NAMALWA (cell line): ENCODE results near the gene SEMA3G.

Experiments used
- DNase-seq: peaks from one replicate; pipeline ENCODE4 v3.0.0-alpha.2; 2015; ENCODE audit warnings: low spot score

Gene SEMA3G

DNA sequence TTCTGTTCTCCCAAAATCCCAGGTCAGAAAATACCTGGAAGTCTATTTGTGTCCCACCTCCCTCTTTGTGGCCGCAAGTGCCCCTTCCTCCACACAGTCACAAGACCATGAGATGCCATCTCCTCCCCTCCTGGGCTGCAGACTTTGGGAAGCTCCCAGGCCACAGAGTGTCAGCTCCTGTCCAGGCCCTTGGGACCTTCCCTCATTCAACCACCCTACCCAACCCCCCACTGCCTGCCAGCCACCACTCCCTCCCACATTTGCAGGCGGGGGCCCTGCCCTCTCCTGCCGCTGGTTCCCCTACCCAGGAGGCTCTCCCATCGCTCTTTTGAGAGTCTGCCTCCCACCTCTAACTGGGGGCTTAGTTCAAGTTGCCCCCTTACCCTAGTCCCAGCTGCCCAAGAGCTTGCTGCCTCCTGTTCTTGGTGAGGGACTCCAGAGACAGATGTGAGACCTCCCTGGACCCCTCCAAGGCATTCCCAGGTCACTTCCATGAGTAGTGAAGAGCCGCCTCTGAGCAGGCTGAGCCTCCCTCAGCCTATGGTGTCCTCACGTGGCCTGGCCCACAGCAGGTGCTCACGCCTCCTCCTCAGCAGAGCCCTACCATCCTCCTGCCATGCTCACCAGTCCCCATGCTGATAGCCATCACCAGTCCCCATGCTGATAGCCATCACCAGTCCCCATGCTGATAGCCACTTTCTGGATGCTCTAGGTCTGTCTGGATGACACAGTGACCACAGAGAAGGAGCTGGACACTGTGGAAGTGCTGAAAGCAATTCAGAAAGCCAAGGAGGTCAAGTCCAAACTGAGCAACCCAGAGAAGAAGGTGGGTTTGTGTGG lies 34.4 kb upstream of the SEMA3G start:
- no peak for DNase-seq

GRCh38 chr3:52477796-52478095 lies 32.8 kb upstream of the SEMA3G start:
- no peak for DNase-seq

- no peak for DNase-seq
Observed at GRCh38 chr3:52477076-52477795, 32.3 kb upstream of the SEMA3G start.

DNA sequence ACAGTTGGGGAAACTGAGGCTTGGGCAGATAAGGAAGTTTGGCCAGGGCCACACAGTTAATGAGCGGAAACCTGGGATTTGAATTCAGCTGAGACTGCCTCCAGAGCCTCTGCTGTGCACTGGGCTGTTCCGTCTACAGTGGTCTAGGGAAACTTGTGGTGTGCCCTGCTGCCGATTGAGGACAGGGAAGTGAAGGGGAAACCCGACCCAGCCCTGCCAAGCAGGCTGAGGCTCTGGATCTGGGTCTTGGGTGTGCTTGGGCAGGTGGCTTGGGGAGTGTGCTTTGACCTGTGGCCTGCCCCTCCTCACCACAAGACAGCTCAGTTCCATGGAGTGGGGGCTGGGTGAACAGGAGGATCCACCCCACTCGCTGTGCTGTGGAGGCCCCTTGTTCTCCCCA lies 28.1 kb upstream of the SEMA3G start:
- no peak for DNase-seq

GRCh38 chr3:52472239-52473000 lies 27.5 kb upstream of the SEMA3G start:
- no peak for DNase-seq

DNA sequence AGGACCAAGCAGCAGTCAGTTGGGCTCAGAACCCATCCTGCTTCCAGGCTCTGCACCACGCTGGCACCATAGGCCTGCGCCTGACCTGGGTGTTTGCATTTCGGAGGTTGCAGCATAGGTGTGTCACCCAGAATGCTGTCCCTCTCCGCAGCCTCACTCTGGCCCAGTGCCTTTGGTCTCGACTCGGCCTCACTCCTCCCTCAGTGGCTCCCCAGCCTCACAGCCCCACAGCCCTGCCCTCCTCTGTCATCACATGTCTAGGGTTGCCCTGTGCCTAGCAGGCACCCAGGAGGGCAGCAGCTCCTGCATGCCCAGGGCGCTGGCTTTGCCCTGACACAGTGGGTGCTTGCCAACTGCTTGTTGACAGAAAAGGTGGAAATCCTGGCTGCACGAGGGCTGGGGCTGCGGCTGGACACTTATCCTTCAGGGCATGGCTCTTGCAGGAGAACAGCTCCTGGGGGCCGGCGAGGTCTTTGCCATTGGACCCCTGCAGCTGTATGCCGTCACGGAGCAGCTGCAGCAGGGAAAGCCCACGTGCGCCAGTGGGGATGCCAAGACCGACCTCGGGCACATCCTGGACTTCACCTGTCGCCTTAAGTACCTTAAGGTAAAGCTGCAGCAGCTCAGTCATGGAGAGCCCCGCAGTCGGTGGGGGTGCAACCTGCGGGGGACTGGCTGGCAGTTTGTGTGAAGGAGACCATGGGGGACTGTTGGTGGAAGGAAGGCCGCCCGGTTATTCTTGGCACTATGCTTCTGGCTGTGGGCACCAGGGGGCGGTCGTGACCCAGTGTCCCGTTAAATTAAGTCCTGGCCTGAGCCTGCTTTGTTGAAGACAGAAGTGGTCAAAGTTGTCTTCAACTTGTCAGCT lies 26.7 kb upstream of the SEMA3G start:
- peak; percentile 38 for DNase-seq

DNA sequence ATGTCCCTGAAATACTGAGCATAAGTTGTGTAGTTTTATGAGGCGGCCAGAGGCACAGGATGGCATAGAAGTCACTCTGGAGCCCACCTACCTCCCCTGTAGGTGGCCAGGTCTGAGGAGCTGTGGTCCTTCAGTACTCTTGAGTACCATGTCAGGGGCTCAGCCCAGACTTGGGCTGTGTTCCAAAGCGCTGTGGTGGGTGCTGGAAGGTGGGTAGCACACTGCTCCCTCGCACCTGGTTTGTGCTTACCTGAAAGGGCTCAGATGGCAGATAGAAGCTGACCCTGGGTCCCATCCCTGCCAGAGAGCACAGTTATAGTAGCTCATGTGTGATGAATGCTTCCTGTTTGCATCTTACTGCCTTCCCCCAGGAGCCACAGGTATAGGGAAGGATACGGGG lies 26.0 kb upstream of the SEMA3G start:
- DNase-seq, result no peak

DNA sequence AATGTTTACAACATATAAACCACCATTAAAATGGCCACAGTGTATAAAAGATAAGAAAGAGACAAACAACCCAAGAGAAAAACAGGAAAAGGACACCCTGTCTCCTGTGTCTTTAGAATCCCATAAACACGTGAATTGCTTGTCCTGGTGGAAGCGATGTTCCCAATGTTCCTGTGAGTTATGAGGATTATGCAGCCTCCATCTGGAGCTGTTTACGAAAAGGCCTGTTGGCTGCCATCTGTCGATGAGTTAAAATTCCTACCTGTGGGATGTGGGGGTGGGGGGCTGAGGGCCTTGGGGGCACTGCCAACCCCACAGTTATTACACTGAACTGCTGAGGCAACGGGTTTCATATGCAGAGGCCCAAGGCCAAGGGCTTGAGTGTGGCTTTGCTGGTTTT lies 24.1 kb upstream of the SEMA3G start:
- no peak for DNase-seq

DNA sequence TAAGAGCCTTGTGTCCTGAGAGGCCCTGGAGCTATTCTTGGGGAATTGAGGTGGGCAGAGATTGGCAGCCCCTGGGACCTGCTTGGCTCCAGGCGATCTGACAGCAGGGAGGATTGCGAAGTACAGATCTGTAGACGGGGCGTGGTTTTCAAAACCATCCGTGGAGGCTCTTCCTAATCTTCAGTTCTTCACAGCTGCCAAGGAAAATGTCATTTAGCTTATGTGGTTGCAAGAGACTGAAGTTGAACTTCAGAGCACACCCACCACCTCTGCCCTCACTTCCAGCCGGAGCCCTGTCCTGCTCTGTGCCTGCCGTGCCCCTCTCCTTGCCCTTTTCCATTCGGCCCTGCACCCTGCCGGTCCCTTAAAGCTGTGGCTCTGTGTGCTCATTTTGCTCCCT lies 23.4 kb upstream of the SEMA3G start:
- no peak for DNase-seq

DNA sequence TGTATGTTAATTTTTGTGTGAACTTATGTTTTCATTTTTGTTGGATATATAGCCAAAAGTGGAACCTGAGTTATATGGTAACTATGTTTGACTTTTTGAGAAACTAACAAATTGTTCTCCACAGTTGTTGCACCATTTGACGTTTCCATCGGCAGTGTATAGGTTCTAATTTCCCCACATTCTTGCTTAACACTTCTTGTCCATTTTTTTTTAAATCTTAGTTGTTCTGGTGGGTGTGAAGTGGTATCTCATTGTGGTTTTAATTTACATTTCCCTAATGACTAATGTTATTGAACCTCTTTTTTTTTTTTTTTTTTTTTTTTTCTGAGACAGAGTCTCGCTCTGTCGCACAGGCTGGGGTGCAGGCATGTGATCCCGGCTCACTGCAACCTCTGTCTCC lies 18.5 kb upstream of the SEMA3G start:
- no peak for DNase-seq

DNA sequence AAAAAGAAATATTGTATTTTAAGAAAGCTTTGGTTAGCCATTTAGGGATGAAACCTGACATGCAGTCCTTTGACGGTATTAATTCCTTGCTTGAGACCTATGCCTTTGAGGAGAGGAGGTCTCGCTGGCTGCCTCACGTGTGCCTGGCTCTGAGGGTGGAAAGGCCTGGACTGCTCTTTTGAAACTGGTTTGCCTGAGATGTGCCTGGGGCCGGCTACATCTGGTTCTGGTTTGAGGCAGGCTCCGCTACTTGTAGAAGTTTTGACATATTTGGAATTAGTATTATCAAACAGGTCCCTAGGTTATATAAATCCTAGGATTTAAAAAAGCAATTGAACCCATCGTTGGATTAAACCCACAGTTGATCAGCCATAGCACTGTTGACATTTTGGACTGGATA lies 17.0 kb upstream of the SEMA3G start:
- no peak for DNase-seq

DNA sequence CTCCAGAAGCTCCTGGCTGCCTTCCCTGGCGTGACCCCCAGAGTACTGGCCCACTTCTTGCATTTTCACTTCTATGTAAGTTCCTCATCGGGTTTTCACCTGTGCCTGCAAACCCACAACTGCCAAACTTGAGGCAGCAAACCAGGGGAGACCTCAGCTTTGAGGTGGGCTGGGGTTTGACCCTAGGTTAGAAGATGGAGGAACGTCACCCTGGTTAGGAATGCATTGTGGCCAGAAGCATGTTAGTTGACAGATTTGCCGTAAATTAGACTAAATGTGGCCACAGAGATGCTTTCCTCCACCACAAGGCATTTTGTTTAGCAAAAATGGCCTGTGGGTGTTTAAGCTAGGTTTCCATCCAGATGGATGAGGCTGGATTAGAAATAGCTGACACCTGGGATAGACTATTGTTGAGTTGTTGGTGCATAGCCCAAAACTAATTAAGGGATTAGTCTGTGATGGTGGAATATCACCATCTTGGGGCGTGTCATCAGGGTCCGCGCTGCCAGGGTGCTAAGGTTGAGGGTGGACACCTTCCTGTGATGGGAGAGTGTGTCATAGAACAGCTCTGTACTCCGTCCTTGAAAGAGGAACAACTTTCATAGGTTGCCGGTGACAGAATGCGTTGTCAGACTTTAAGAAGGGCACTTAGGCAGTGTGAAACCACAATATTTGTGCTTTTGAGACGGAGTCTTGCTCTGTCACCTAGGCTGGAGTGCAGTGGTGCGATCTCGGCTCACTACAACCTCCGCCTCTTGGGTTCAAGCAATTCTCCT lies 14.1 kb upstream of the SEMA3G start:
- DNase-seq, result no peak

- DNase-seq, result no peak
Observed at GRCh38 chr3:52458031-52458760, 13.3 kb upstream of the SEMA3G start.

GRCh38 chr3:52456800-52457183 lies 11.9 kb upstream of the SEMA3G start:
- DNase-seq, result no peak

DNA sequence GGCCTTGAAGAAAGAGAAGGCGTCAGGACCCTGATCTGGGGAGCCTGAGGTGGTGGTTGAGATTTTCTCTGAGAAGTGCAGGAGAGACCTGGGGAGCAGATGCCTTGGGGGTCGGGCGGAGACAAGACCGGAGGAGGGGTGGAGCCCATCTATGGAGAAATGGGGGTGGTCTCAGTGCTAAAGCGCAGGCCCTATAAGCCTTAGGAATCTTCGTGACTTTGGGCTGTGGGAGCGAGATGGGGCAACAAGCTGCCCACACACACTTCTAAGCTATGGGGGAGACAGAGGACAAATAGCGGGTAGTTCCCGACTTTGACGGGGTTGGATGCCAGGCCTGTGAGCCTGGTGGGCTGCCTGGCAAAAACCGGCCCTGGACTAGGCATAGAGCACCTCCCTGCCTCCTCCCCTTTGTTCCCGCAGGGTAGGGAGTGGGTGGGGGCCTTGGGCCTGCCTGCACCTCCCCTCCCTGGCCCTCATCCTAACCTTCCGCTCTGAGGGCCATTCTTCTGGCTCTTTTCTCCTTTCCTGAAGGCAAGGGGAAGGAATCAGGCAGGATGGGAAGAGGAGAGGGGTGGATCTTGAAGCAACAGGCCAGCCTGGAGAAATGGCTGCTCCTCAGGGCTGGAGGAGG lies 11.4 kb upstream of the SEMA3G start:
- DNase-seq, result no peak

DNA sequence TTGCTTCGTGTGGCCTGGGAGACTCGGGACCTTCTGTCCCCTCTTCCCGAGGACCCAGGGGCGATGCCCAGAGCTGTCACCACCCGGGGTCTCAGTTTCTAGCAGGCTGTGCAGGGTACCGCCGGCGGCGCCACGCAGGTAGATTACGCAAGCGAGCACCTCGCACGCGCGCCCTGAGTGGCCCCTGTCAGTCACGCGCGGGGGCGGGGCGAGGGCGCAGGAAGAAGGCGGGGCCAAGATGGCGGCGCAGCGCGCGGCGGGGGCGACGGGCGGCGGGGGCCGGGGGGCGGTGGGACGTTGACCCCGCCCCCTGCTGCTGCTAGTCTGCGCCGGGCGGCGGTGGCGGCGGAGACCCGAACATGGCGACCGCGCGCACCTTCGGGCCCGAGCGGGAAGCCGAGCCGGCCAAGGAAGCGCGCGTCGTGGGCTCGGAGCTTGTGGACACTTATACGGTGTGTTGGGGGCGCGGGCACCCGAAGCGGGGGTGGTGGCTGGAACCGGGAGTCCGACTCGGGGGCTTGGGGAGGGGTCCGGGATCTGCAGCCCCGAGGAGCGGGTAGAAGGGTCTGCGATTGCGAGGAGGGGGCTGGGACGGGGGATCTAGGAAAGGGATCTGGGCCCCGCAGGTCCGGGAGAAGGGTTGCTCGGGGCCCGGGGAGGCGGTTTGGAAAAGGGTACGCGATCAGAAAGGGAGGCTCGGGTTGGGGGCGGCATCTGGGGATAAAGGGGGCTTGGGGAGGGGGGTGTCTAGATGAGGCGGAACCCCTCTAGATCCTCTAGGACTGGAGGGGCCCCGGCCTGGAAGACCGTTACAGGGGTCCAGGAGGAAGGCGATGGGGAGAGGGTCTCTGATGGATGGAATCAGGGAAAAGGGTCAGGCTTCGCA lies 10.6 kb upstream of the SEMA3G start, which contains the start of gene NISCH:
Gene NISCH, plus strand, starts transcription at position 322 of the 886 bp plus-strand sequence. Its CDS starts 38 bp downstream, at position 360.
- DNase-seq, result peak; percentile 75

DNA sequence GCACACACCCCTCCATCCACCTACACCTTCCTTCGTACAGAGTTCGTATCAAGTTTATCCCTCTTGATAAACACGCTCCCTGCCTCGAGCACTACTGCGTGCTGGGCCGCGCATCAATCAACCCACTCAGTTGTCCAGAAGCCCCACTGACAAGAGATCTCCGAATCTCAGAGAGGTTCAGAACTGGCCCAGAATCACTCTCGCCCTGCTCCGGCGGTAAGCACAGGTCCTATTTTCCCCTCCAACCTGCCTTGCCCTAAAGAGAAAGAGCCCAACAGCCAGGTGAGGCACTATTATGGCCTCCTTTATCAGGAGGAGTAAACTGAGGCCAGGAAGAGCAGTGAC lies 10.0 kb upstream of the SEMA3G start:
- no peak for DNase-seq

- no peak for DNase-seq
Observed at GRCh38 chr3:52454250-52454937, 9.5 kb upstream of the SEMA3G start.
